GM10248 (cell line): Measurements from ENCODE around the gene SLC28A1.

Source experiments
- CTCF ChIA-PET: fragments of 300-600 bp; sonication (Branson Sonifier 250); formaldehyde crosslinking; extraction: SDS; loops from one replicate; lab custom pipeline; 2021; ENCODE audit warnings: antibody characterized with exemption; lab: Yijun Ruan, JAX
- POLR2A ChIA-PET: fragments of 350-650 bp; sonication (Branson Sonifier 250); formaldehyde crosslinking; extraction: SDS; loops from one replicate; lab custom pipeline; 2020; ENCODE audit warnings: antibody characterized with exemption; lab: Yijun Ruan, JAX
- DNase-seq: peaks from one replicate; pipeline ENCODE4 v3.0.0; 2012; ENCODE audit errors: extremely low spot score
- CTCF ChIP-seq: IDR thresholded peaks from 2 replicates; pipeline ENCODE4 v1.5.1; 2012; ENCODE audit warnings: mild to moderate bottlenecking, low read depth; ENCODE audit errors: extremely low read depth, missing control alignments, control extremely low read depth

SLC28A1 gene

GRCh38 chr15:84864444-84864795, 20.0 kb upstream of the SLC28A1 start:
- ChIA-PET POLR2A (no interaction called here), CTCF (interaction anchor here (1.0 to 2.2 kb wide), 9 partner anchors 10 to 277 kb away, joined by 3 to 15 read pairs (median 3); no protein-coding TSS in a partner anchor)
- TF ChIP-seq CTCF, result no peak
- no peak for DNase-seq

GRCh38 chr15:84865074-84865569, 19.3 kb upstream of the SLC28A1 start:
- no peak for DNase-seq
- CTCF ChIA-PET, result interaction anchor here (1.0 to 2.2 kb wide), 9 partner anchors 9 to 294 kb away, joined by 3 to 15 read pairs (median 4); no protein-coding TSS in a partner anchor
- POLR2A ChIA-PET, result no interaction called here
- TF ChIP-seq CTCF, result no peak

- no peak for TF ChIP-seq CTCF
- CTCF ChIA-PET, result interaction anchor here (1.0 to 3.7 kb wide), 3 partner anchors 8 to 269 kb away, joined by 3 to 7 read pairs (median 3); no protein-coding TSS in a partner anchor
- no peak for DNase-seq
- POLR2A ChIA-PET, result no interaction called here
These were observed 16.2 kb upstream of the SLC28A1 start for GRCh38 chr15:84868037-84868880.

- no peak for TF ChIP-seq CTCF
- POLR2A ChIA-PET, result no interaction called here
- DNase-seq, result no peak
- CTCF ChIA-PET, result interaction anchor here (0.8 to 3.7 kb wide), 3 partner anchors 9 to 59 kb away, joined by 3 to 7 read pairs (median 5); no protein-coding TSS in a partner anchor
These were observed 15.0 kb upstream of the SLC28A1 start for GRCh38 chr15:84869510-84869909.

- ChIA-PET CTCF (interaction anchor here (1.2 to 1.3 kb wide), 2 partner anchors 17 to 25 kb away, joined by 3 to 4 read pairs; no protein-coding TSS in a partner anchor), POLR2A (no interaction called here)
- no peak for TF ChIP-seq CTCF
These were observed 13.0 kb upstream of the SLC28A1 start for GRCh38 chr15:84871428-84871985.

More at GRCh38 chr15:84871428-84871985, 13.0 kb upstream of the SLC28A1 start:
- no peak for DNase-seq
